K562 (cell line): ENCODE measurements around the gene PPARG. TPM values are rescaled to one million over a fixed set of nuclear protein-coding genes. Genes with fewer than 3 reads are reported as not detected.

Experiments
- ATAC-seq: fragments of 200-7000 bp; cut with Tn5 transposase; 3 replicates; pipeline ENCODE4 v1.9.1; 2020; ENCODE audit warnings: moderate library complexity
- BruUV-seq: library from RNA; stranded (reverse); fragments of 400-500 nt; replicated peaks from 2 replicates; lab custom pipeline; 2021; lab: Mats Ljungman, UMichigan
- CTCF ChIA-PET: fragments of 300-600 bp; formaldehyde crosslinking; extraction: SDS; loops from one replicate; lab custom pipeline; 2021; ENCODE audit warnings: low intra/inter-chr PET ratio; lab: Yijun Ruan, JAX
- POLR2A ChIA-PET: fragments of 300-600, 350-650 bp; sonication (Branson Sonifier 250); formaldehyde crosslinking; extraction: SDS; loops from one replicate; lab custom pipeline; 2021; ENCODE audit warnings: antibody characterized with exemption, inconsistent platforms; lab: Yijun Ruan, JAX
- DNase-seq, 4 experiments: peaks; one replicate each; pipeline versions ENCODE4 v3.0.0 to v3.0.0-alpha.2; 2011 to 2018; ENCODE audit warnings: low spot score in 3 of 4, mixed read lengths in 3 of 4; ENCODE audit errors: extremely low read depth in 1 of 4
- FAIRE-seq: peaks from 2 replicates; lab custom pipeline; 2011; peaks lifted over from hg19 to GRCh38; lab: Jason Lieb, UNC
- H2AFZ ChIP-seq: 2 replicates; pipeline ENCODE4 v1.6.0; 2011; ENCODE audit warnings: low read depth, low read length, control low read depth, inconsistent platforms
- H3K27ac ChIP-seq: fragments of 200-600 bp; 3 replicates; pipeline ENCODE4 v1.8.0; 2011; ENCODE audit warnings: low read depth, mild to moderate bottlenecking, control low read depth, inconsistent platforms, low read length, moderate library complexity, mixed read lengths; ENCODE audit errors: extremely low read depth
- H3K27me3 ChIP-seq, 2 experiments: fragments of 300-600 bp in 1 of 2; 2 replicates in 1 of 2; 3 replicates in 1 of 2; pipeline versions ENCODE4 v1.6.0 to v1.8.0; 2011; ENCODE audit warnings: inconsistent platforms in 2 of 2, low read length in 2 of 2, mild to moderate bottlenecking in 1 of 2, mixed read lengths in 1 of 2, moderate library complexity in 1 of 2; ENCODE audit not compliant: control insufficient read depth in 2 of 2, insufficient read depth in 2 of 2
- H3K36me3 ChIP-seq: fragments of 300-600 bp; 3 replicates; pipeline ENCODE4 v1.8.0; 2011; ENCODE audit warnings: mild to moderate bottlenecking, low read length, inconsistent platforms; ENCODE audit not compliant: control insufficient read depth, insufficient read depth
- H3K4me1 ChIP-seq, 2 experiments: fragments of 200-600 bp in 1 of 2; replicated peaks in 1 of 2; 2 replicates in 1 of 2; 3 replicates in 1 of 2; pipeline versions ENCODE4 v1.5.1 to v1.8.0; 2011; ENCODE audit warnings: inconsistent platforms in 2 of 2, low read length in 2 of 2, mild to moderate bottlenecking in 1 of 2, mixed read lengths in 1 of 2, moderate library complexity in 1 of 2; ENCODE audit not compliant: control insufficient read depth in 2 of 2, insufficient read depth in 2 of 2
- H3K4me2 ChIP-seq: 2 replicates; pipeline ENCODE4 v1.6.1; 2011; ENCODE audit warnings: low read length, control low read depth, inconsistent platforms, mixed read lengths; ENCODE audit not compliant: insufficient read depth
- H3K4me3 ChIP-seq: fragments of 200-600 bp; sonication (generic), shearing (Covaris generic); 2 replicates; pipeline ENCODE4 v1.5.1; 2016; ENCODE audit warnings: control low read depth, inconsistent platforms
- H3K79me2 ChIP-seq: fragments of 200-600 bp; 3 replicates; pipeline ENCODE4 v1.8.0; 2011; ENCODE audit warnings: low read length, inconsistent platforms; ENCODE audit not compliant: control insufficient read depth, insufficient read depth
- H3K9ac ChIP-seq, 2 experiments: 2 replicates each; pipeline versions ENCODE4 v1.6.0 to v1.6.1; 2011; ENCODE audit warnings: low read depth in 2 of 2, low read length in 2 of 2, control low read depth in 1 of 2, inconsistent platforms in 1 of 2, mild to moderate bottlenecking in 1 of 2, mixed read lengths in 1 of 2; ENCODE audit not compliant: insufficient read depth in 1 of 2
- H3K9me1 ChIP-seq: one replicate; pipeline ENCODE4 v1.6.0; 2011; ENCODE audit warnings: inconsistent platforms, mild to moderate bottlenecking, low read length, moderate library complexity; ENCODE audit not compliant: control insufficient read depth, insufficient read depth
- H3K9me3 ChIP-seq: replicated peaks from 2 replicates; pipeline ENCODE4 v1.5.1; 2011; ENCODE audit warnings: low read depth, low read length, inconsistent platforms; ENCODE audit not compliant: control insufficient read depth, insufficient read depth
- H4K20me1 ChIP-seq: replicated peaks from 2 replicates; pipeline ENCODE4 v1.6.1; 2011; ENCODE audit warnings: low read length, inconsistent platforms, mixed read lengths; ENCODE audit not compliant: control insufficient read depth, insufficient read depth
- BACH1 ChIP-seq: fragments of 200-800 bp; sonication (Bioruptor generic); IDR thresholded peaks from 2 replicates; pipeline ENCODE4 v1.6.1; 2016; ENCODE audit warnings: missing genetic modification characterization, missing compliant biosample characterization
- OTX1 ChIP-seq: fragments of 450-650 bp; formaldehyde crosslinking; IDR thresholded peaks from 2 replicates; pipeline ENCODE4 v1.4.0; 2022; ENCODE audit warnings: mild to moderate bottlenecking
- SAFB2 ChIP-seq: fragments of 200-400 bp; formaldehyde crosslinking; IDR thresholded peaks from 2 replicates; pipeline ENCODE4 v1.6.1; 2018; ENCODE audit warnings: borderline replicate concordance, low read length, low read depth, moderate library complexity; ENCODE audit not compliant: severe bottlenecking
- SIN3A ChIP-seq, 2 experiments: fragments of 150-350 bp in 1 of 2; IDR thresholded peaks; 2 replicates each; pipeline ENCODE4 v1.6.1; 2011 to 2016; ENCODE audit warnings: borderline replicate concordance in 2 of 2, low read depth in 2 of 2, low read length in 2 of 2, mild to moderate bottlenecking in 2 of 2, moderate library complexity in 2 of 2; ENCODE audit not compliant: control insufficient read depth in 1 of 2
- SMAD3 ChIP-seq: fragments of 450-650 bp; formaldehyde crosslinking; conservative IDR thresholded peaks from 2 replicates; pipeline ENCODE4 v1.4.0; 2020; ENCODE audit warnings: mild to moderate bottlenecking
- SRSF1 ChIP-seq: fragments of 200-400 bp; formaldehyde crosslinking; IDR thresholded peaks from 2 replicates; pipeline ENCODE4 v1.6.1; 2017; ENCODE audit warnings: mild to moderate bottlenecking, low read depth, low read length, moderate library complexity
- ZBTB5 ChIP-seq: fragments of 450-650 bp; IDR thresholded peaks from 2 replicates; pipeline ENCODE4 v1.6.1; 2017; ENCODE audit warnings: antibody characterized with exemption
- ZNF134 ChIP-seq: fragments of 250-450 bp; sonication (Bioruptor Pico); conservative IDR thresholded peaks from 2 replicates; pipeline ENCODE4 v1.4.0; 2020
- ZNF175 ChIP-seq: fragments of 200-800 bp; sonication (Bioruptor generic); IDR thresholded peaks from 2 replicates; pipeline ENCODE4 v1.6.1; 2016; ENCODE audit warnings: low read depth, mild to moderate bottlenecking, missing genetic modification characterization, missing compliant biosample characterization
- ZNF280A ChIP-seq: fragments of 450-650 bp; IDR thresholded peaks from 2 replicates; pipeline ENCODE4 v1.6.1; 2018; ENCODE audit warnings: mild to moderate bottlenecking, low read depth; ENCODE audit not compliant: partially characterized antibody
- ZNF398 ChIP-seq: fragments of 250-450 bp; sonication (Bioruptor Pico); IDR thresholded peaks from 2 replicates; pipeline ENCODE4 v1.8.0; 2021; ENCODE audit warnings: moderate library complexity, mild to moderate bottlenecking, inconsistent platforms
- ZNF512 ChIP-seq: IDR thresholded peaks from 2 replicates; pipeline ENCODE4 v1.6.1; 2016; ENCODE audit warnings: missing genetic modification characterization, missing compliant biosample characterization
- WGBS: fragments of 100-300 bp; shearing (Covaris generic); methylation state at CpG from one replicate; pipeline ENCODE4 v1.1.6; 2016; ENCODE audit warnings: low coverage, mixed read lengths; ENCODE audit not compliant: insufficient coverage; ENCODE audit errors: missing lambda C conversion rate; 5-methylcytosine and 5-hydroxymethylcytosine counted together
- in situ Hi-C: fragments of 300-500 bp; cut with MboI; formaldehyde crosslinking; loops from 4 replicates; pipeline ENCODE4 v1.15.0; 2018; ENCODE audit warnings: inconsistent platforms, mixed read lengths
- intact Hi-C: fragments of 100-400 bp; cut with micrococcal nuclease; formaldehyde crosslinking; loops from 2 replicates; pipeline ENCODE4 v1.14.2; 2022
- polyA plus RNA-seq, 8 experiments: library from polyadenylated mRNA; depleted of rRNA in 4 of 8; stranded (reverse) in 5 of 8; unstranded in 3 of 8; fragments of >200 nt; fragmentation: Nextera tagmentation in 2 of 8; fragmentation: Illumina TruSeq in 1 of 8; extraction: Ambion mirVana in 2 of 8; extraction: Trizol in 1 of 8; gene quantifications; 2 replicates each; pipeline versions ENCODE4 v1.2.1 to v1.2.3, GENCODE V29; 2011 to 2014; ENCODE audit warnings: inconsistent platforms in 1 of 8, missing spikeins in 1 of 8
- total RNA-seq, 7 experiments: library from RNA; depleted of rRNA in 6 of 7; stranded (reverse); fragments of >200 nt in 6 of 7; fragmentation: Illumina TruSeq in 2 of 7; extraction: Trizol in 2 of 7; gene quantifications; 2 replicates each; pipeline versions ENCODE4 v1.2.1 to v1.2.3, GENCODE V29; 2011 to 2021; ENCODE audit warnings: low replicate concordance in 1 of 7

The PPARG gene
- total and polyA plus RNA-seq, 9 of the 15 experiments (the other 6 are each of a cell fraction or from before 2014, with no cell fraction given), result not detected

- in situ Hi-C loops (no loop called here), intact Hi-C loops (no loop called here)
- BruUV-seq, result no TSS peak
- CTCF ChIA-PET, result no interaction called here
- DNase-seq (no peak), FAIRE-seq (peak; percentile 6), ATAC-seq (no peak)
- H3K36me3 ChIP-seq, result no peaks in the 10 kb centered on the region
- H3K9ac ChIP-seq, result no peak overlapping the region
- POLR2A ChIA-PET, result no interaction called here
- no peaks in the 10 kb centered on the region for H3K4me1 ChIP-seq
- H3K27ac ChIP-seq, result no peak overlapping the region
- no peak overlapping the region for H3K4me3 ChIP-seq
- no peaks in the 10 kb centered on the region for H3K79me2 ChIP-seq
- no peaks in the 10 kb centered on the region for H4K20me1 ChIP-seq
- no peak overlapping the region for H2AFZ ChIP-seq
- 0% methylated on average over 2 of the region's 3 CpGs for WGBS
- peaks cover 9 to 20% of the 10 kb centered on the region in 2 experiments; a peak in 3 of 5 replicates for H3K27me3 ChIP-seq
- no peak overlapping the region for H3K4me2 ChIP-seq
- no peaks in the 10 kb centered on the region for H3K9me1 ChIP-seq
- no peaks in the 10 kb centered on the region for H3K9me3 ChIP-seq
- TF ChIP-seq BACH1 (no peak), ZNF175 (CRISPR knock-in tag) (no peak), ZNF398 (CRISPR knock-in tag) (no peak), ZNF512 (tag) (no peak; the same call in 1 of the 2 replicates), OTX1 (CRISPR knock-in tag) (peak; percentile 67; the same call in 1 of the 2 replicates), SRSF1 (no peak), ZNF280A (no peak), ZBTB5 (no peak), SMAD3 (CRISPR knock-in tag) (no peak), SIN3A (IDR thresholded peaks at IDR 0.05; ENCODE audit: borderline replicate concordance in 2 of 2, control insufficient read depth in 1 of 2, low read depth in 2 of 2, low read length in 2 of 2) (no peak), ZNF134 (CRISPR knock-in tag) (no peak), SAFB2 (no peak)
Measured at GRCh38 chr3:12275974-12276650, 12.8 kb upstream of the PPARG start.
